Anterior cingulate cortex (tissue), 58 donors: ENCODE data around the gene KRT39.

Source experiments
- DNase-seq, 58 donors: peaks; one replicate each; lab custom pipeline; 2025; lab: John Stamatoyannopoulos, UW

The KRT39 gene

GRCh38 chr17:40981115-40981514 is 14.4 kb upstream of the KRT39 start:
- DNase-seq: no peak

GRCh38 chr17:40980596-40980995 is 13.8 kb upstream of the KRT39 start:
- DNase-seq: peak in 30 of 58 donors; percentile 1 to 41 (median 12)

- DNase-seq: no peak
Observed at GRCh38 chr17:40980117-40980516, 13.4 kb upstream of the KRT39 start.

- DNase-seq: no peak
Observed at GRCh38 chr17:40978575-40979151, 11.9 kb upstream of the KRT39 start.

- DNase-seq: no peak
Observed at GRCh38 chr17:40975516-40975915, 8.8 kb upstream of the KRT39 start.

GRCh38 chr17:40974366-40974765 is 7.6 kb upstream of the KRT39 start:
- DNase-seq: no peak

GRCh38 chr17:40967582-40967981 is 834 bp upstream of the KRT39 start:
- no peak for DNase-seq

GRCh38 chr17:40963838-40964237 is 2.9 kb downstream of the KRT39 start:
- no peak for DNase-seq

GRCh38 chr17:40962059-40962561 is 4.6 kb downstream of the KRT39 start:
- DNase-seq: no peak

GRCh38 chr17:40961591-40961990 is 5.2 kb downstream of the KRT39 start:
- no peak for DNase-seq

GRCh38 chr17:40960144-40960543 is 6.6 kb downstream of the KRT39 start:
- DNase-seq: no peak

GRCh38 chr17:40958086-40958953 is 8.4 kb downstream of the KRT39 start:
- no peak for DNase-seq

GRCh38 chr17:40956401-40957254 is 10.1 kb downstream of the KRT39 start:
- DNase-seq: no peak

GRCh38 chr17:40953881-40954280 is 12.9 kb downstream of the KRT39 start:
- DNase-seq: no peak

GRCh38 chr17:40952661-40953060 is 14.1 kb downstream of the KRT39 start:
- DNase-seq: no peak

GRCh38 chr17:40952154-40952553 is 14.6 kb downstream of the KRT39 start:
- DNase-seq: no peak

GRCh38 chr17:40951011-40951622 is 15.6 kb downstream of the KRT39 start:
- DNase-seq: no peak

- no peak for DNase-seq
Observed at GRCh38 chr17:40950176-40950575, 16.6 kb downstream of the KRT39 start.

- no peak for DNase-seq
Observed at GRCh38 chr17:40949418-40949817, 17.3 kb downstream of the KRT39 start.

- DNase-seq: no peak
Observed at GRCh38 chr17:40947929-40948328, 18.8 kb downstream of the KRT39 start.

GRCh38 chr17:40945414-40945813 is 21.3 kb downstream of the KRT39 start:
- DNase-seq: no peak
